SK-N-SH treated with all-trans-retinoic acid at 6 μM for 48 hours (cell line): ENCODE data around the gene KCNMA1.

Source experiments
- ATAC-seq: fragments of 200-7000 bp; cut with Tn5 transposase; 3 replicates; pipeline ENCODE4 v1.9.1; 2020; ENCODE audit warnings: mild to moderate bottlenecking, moderate library complexity
- ARNTL ChIP-seq: fragments of 450-650 bp; formaldehyde crosslinking; IDR thresholded peaks from 2 replicates; pipeline ENCODE4 v1.5.0; 2020; ENCODE audit warnings: low read depth, mild to moderate bottlenecking, moderate library complexity, borderline replicate concordance
- BACH2 ChIP-seq: fragments of 250-450 bp; sonication (Bioruptor Pico); IDR thresholded peaks from 2 replicates; pipeline ENCODE4 v1.9.0; 2021; ENCODE audit warnings: mild to moderate bottlenecking, borderline replicate concordance
- CREB5 ChIP-seq: fragments of 250-450 bp; sonication (Bioruptor Pico); IDR thresholded peaks from 2 replicates; pipeline ENCODE4 v1.5.1; 2020; ENCODE audit warnings: low read depth, mild to moderate bottlenecking, moderate library complexity
- CSRNP3 ChIP-seq: fragments of 250-450 bp; sonication (Bioruptor Pico); IDR thresholded peaks from 2 replicates; pipeline ENCODE4 v1.5.1; 2021; ENCODE audit warnings: mild to moderate bottlenecking, moderate library complexity
- ESRRG ChIP-seq: fragments of 250-450 bp; sonication (Bioruptor Pico); IDR thresholded peaks from 2 replicates; pipeline ENCODE4 v1.6.1; 2021; ENCODE audit warnings: mild to moderate bottlenecking
- GLIS3 ChIP-seq: fragments of 250-450 bp; sonication (Bioruptor Pico); IDR thresholded peaks from 2 replicates; pipeline ENCODE4 v1.5.0; 2020; ENCODE audit warnings: mild to moderate bottlenecking, moderate library complexity
- ISL1 ChIP-seq: fragments of 250-450 bp; sonication (Bioruptor Pico); IDR thresholded peaks from 2 replicates; pipeline ENCODE4 v2.1.2; 2022; ENCODE audit warnings: mild to moderate bottlenecking, moderate library complexity
- OSR1 ChIP-seq: fragments of 250-450 bp; sonication (Bioruptor Pico); IDR thresholded peaks from 2 replicates; pipeline ENCODE4 v1.8.0; 2022; ENCODE audit warnings: moderate library complexity, mild to moderate bottlenecking, inconsistent platforms
- POU6F1 ChIP-seq: fragments of 250-450 bp; sonication (Bioruptor Pico); IDR thresholded peaks from 2 replicates; pipeline ENCODE4 v1.8.0; 2021; ENCODE audit warnings: low read depth, mild to moderate bottlenecking, moderate library complexity, borderline replicate concordance
- PPARA ChIP-seq: fragments of 250-450 bp; sonication (Bioruptor Pico); IDR thresholded peaks from 2 replicates; pipeline ENCODE4 v1.5.0; 2020; ENCODE audit warnings: mild to moderate bottlenecking, borderline replicate concordance
- RARB ChIP-seq: fragments of 250-450 bp; sonication (Bioruptor Pico); IDR thresholded peaks from 2 replicates; pipeline ENCODE4 v1.8.0; 2021; ENCODE audit warnings: mild to moderate bottlenecking, moderate library complexity
- SNAI2 ChIP-seq: fragments of 250-450 bp; sonication (Bioruptor Pico); IDR thresholded peaks from 2 replicates; pipeline ENCODE4 v1.5.0; 2020; ENCODE audit warnings: mild to moderate bottlenecking, moderate library complexity
- TOX ChIP-seq: fragments of 250-450 bp; sonication (Bioruptor Pico); IDR thresholded peaks from 2 replicates; pipeline ENCODE4 v1.8.0; 2021; ENCODE audit warnings: mild to moderate bottlenecking, moderate library complexity, borderline replicate concordance
- TSHZ2 ChIP-seq: fragments of 250-450 bp; sonication (Bioruptor Pico); IDR thresholded peaks from 2 replicates; pipeline ENCODE4 v1.5.0; 2020; ENCODE audit warnings: mild to moderate bottlenecking, moderate library complexity
- ZC3H10 ChIP-seq: fragments of 250-450 bp; sonication (Bioruptor Pico); IDR thresholded peaks from 2 replicates; pipeline ENCODE4 v1.5.1; 2021; ENCODE audit warnings: mild to moderate bottlenecking, moderate library complexity
- ZFP30 ChIP-seq: fragments of 450-650 bp; formaldehyde crosslinking; IDR thresholded peaks from 2 replicates; pipeline ENCODE4 v1.5.0; 2022; ENCODE audit warnings: mild to moderate bottlenecking, moderate library complexity
- ZNF70 ChIP-seq: fragments of 450-650 bp; formaldehyde crosslinking; IDR thresholded peaks from 2 replicates; pipeline ENCODE4 v1.5.0; 2020; ENCODE audit warnings: mild to moderate bottlenecking, moderate library complexity
- ZNF8 ChIP-seq: fragments of 450-650 bp; formaldehyde crosslinking; IDR thresholded peaks from 2 replicates; pipeline ENCODE4 v1.5.0; 2020; ENCODE audit warnings: mild to moderate bottlenecking, moderate library complexity

Gene KCNMA1

GRCh38 chr10:77021966-77022490, 615.6 kb downstream of the KCNMA1 start:
- TF ChIP-seq RARB (no peak), ZC3H10 (CRISPR knock-in tag) (no peak), SNAI2 (CRISPR knock-in tag) (no peak), BACH2 (CRISPR knock-in tag) (no peak), ARNTL (CRISPR knock-in tag) (no peak), POU6F1 (CRISPR knock-in tag) (no peak), TOX (no peak), ZNF70 (CRISPR knock-in tag) (no peak), ESRRG (CRISPR knock-in tag) (no peak), ISL1 (no peak), ZFP30 (no peak), OSR1 (CRISPR knock-in tag) (no peak)
- no peak for ATAC-seq

- no peak for TF ChIP-seq ZNF8 (CRISPR knock-in tag)
- no peak for TF ChIP-seq RARB
- no peak for TF ChIP-seq ESRRG (CRISPR knock-in tag)
- no peak for TF ChIP-seq CREB5 (CRISPR knock-in tag)
- no peak for TF ChIP-seq CSRNP3 (CRISPR knock-in tag)
- ATAC-seq: no peak
Observed at GRCh38 chr10:77020426-77021040, 617.1 kb downstream of the KCNMA1 start.

GRCh38 chr10:77016855-77017254, 620.8 kb downstream of the KCNMA1 start:
- TF ChIP-seq PPARA (CRISPR knock-in tag) (no peak), CREB5 (CRISPR knock-in tag) (no peak), ARNTL (CRISPR knock-in tag) (no peak), ZNF8 (CRISPR knock-in tag) (no peak), ZFP30 (no peak), ESRRG (CRISPR knock-in tag) (no peak), CSRNP3 (CRISPR knock-in tag) (no peak), ZC3H10 (CRISPR knock-in tag) (no peak), GLIS3 (CRISPR knock-in tag) (no peak), RARB (no peak), ZNF70 (CRISPR knock-in tag) (no peak), TOX (no peak), TSHZ2 (CRISPR knock-in tag) (no peak)
- no peak for ATAC-seq
